DOHH2 (cell line): Measurements from ENCODE around the gene LILRB5.
"Not testable (repeated sequence)": the region's sequence is repeated elsewhere in the genome, so short reads cannot be mapped to it uniquely, and the experiment has no call there.

ENCODE experiments used
- EZH2phosphoT487 ChIP-seq: fragments of 200-600 bp; sonication (generic); IDR thresholded peaks from 2 replicates; pipeline ENCODE4 v1.6.1; 2017; ENCODE audit warnings: borderline replicate concordance, mild to moderate bottlenecking, antibody characterized with exemption, low read length, moderate library complexity, mixed read lengths
- TF ChIP-seq, protein P1 (sequence below): fragments of 200-600 bp; sonication (generic); IDR thresholded peaks from one replicate; pipeline ENCODE4 v1.5.1; 2014; ENCODE audit warnings: antibody characterized with exemption, mild to moderate bottlenecking, low read depth, low read length; ENCODE audit not compliant: poor library complexity, severe bottlenecking

- TF ChIP-seq, protein P1, sequence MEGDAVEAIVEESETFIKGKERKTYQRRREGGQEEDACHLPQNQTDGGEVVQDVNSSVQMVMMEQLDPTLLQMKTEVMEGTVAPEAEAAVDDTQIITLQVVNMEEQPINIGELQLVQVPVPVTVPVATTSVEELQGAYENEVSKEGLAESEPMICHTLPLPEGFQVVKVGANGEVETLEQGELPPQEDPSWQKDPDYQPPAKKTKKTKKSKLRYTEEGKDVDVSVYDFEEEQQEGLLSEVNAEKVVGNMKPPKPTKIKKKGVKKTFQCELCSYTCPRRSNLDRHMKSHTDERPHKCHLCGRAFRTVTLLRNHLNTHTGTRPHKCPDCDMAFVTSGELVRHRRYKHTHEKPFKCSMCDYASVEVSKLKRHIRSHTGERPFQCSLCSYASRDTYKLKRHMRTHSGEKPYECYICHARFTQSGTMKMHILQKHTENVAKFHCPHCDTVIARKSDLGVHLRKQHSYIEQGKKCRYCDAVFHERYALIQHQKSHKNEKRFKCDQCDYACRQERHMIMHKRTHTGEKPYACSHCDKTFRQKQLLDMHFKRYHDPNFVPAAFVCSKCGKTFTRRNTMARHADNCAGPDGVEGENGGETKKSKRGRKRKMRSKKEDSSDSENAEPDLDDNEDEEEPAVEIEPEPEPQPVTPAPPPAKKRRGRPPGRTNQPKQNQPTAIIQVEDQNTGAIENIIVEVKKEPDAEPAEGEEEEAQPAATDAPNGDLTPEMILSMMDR, result not testable (repeated sequence)
- not testable (repeated sequence) for TF ChIP-seq EZH2phosphoT487
Measured at GRCh38 chr19:54277111-54277615, 20.1 kb upstream of the LILRB5 start.
